ENCODE results near the gene TBCC. TPM values are rescaled to one million over a fixed set of nuclear protein-coding genes. Genes with fewer than 3 reads are reported as not detected.

TBCC gene, protein sequence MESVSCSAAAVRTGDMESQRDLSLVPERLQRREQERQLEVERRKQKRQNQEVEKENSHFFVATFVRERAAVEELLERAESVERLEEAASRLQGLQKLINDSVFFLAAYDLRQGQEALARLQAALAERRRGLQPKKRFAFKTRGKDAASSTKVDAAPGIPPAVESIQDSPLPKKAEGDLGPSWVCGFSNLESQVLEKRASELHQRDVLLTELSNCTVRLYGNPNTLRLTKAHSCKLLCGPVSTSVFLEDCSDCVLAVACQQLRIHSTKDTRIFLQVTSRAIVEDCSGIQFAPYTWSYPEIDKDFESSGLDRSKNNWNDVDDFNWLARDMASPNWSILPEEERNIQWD
- total RNA-seq = 26.9 and 47.2 TPM in 2 replicates

DNA sequence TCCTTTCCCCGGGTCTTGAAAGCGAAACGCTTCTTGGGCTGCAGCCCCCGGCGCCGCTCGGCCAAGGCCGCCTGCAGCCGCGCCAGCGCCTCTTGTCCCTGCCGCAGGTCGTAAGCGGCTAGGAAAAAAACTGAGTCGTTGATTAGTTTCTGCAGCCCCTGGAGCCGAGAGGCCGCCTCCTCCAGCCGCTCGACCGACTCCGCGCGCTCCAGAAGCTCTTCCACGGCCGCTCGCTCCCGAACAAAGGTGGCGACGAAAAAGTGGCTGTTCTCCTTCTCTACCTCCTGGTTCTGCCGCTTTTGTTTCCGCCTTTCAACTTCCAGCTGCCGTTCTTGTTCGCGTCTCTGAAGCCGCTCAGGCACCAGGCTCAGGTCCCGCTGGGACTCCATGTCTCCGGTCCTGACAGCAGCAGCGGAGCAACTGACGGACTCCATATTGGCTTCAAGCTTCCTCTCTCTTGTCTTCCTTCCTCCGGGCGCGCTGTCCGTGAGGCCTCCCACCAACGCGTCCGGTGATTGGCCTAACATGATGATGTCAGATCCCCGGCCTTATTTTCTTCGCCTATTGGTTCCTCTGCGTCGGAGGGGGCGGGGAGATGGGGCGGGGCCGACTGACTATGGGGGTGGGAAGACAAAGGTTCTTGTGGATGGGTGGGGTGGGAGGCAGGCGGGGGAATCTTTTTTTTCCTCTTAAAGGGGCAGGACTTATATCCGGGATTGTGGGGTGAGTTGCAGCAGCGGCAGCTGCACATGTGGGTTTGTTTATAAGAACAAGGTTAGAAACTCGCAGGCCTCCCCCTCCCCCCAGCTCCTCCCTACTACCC lies at the start of gene TBCC:
Gene TBCC (minus strand): TSS at position 464 of the 823 bp plus-strand sequence. CDS start 30 bp downstream, at position 434.

GRCh38 chr6:42781796-42782688 lies 36.1 kb upstream of the TBCC start, which contains the start of gene BICRAL:
Gene BICRAL (plus strand): TSS chr6:42782052. CDS start chr6:42822023, 39,971 bp downstream.

DNA sequence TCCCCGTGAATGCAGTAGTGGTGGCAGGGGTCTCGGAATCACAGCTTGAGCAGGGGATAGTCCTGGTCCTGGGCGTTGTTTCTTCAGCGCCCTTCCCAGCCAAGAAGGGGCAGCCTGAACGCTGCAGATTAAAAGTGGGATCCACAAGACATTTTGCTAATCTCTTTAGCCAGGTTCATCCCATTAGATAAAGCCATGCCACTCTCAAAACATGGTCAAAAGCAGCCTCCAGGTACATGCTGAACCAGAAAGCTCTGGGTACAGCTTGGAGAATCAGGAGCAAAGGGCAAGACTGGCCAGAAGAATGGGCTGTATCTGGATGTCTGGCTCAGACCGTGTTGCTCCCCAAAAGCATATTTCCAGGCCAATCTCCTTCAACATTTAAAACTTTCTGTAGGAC lies 23.4 kb downstream of the TBCC start, which contains the start of gene PRPH2:
Gene PRPH2 (minus strand): TSS at position 101 of the 400 bp plus-strand sequence. CDS start 263 bp downstream, outside the sequence.

Other genes with a start within 250 kb of the TBCC start
- 30.9 and 32.0 TPM in 2 replicates for gene UBR2, start 182.1 kb downstream of the TBCC start, total RNA-seq
- 2.6 and 3.9 TPM in 2 replicates for gene PRPH2, start 23.5 kb downstream of the TBCC start, total RNA-seq
- gene BICRAL, start 35.9 kb upstream of the TBCC start, total RNA-seq = 5.7 and 7.3 TPM in 2 replicates
- gene RPL7L1, start 133.5 kb upstream of the TBCC start, total RNA-seq = 91.5 and 121 TPM in 2 replicates
- gene PTCRA, start 169.9 kb upstream of the TBCC start, total RNA-seq = not detected in 2 replicates
- 23.5 and 68.7 TPM in 2 replicates for gene CNPY3, start 183.4 kb upstream of the TBCC start, total RNA-seq
- 0.22 TPM in 1 of 2 replicates, not detected in the other for gene GNMT, start 214.7 kb upstream of the TBCC start, total RNA-seq
- gene PEX6, start 233.1 kb upstream of the TBCC start, total RNA-seq = 17.9 and 41.4 TPM in 2 replicates
- 34.4 and 55.1 TPM in 2 replicates for gene PPP2R5D, start 238.5 kb upstream of the TBCC start, total RNA-seq

All from placental pericyte (primary cell).